Stimulated activated memory B cell treated with anti-CD40 and anti-IgM and Interleukin-4, amounts not matched to agents 10 μg/mL and 1 μg/mL and 100 μg/mL, for 72 hours (primary cell): ENCODE measurements around the gene COMMD1.
"Not testable (repeated sequence)": the region's sequence is repeated elsewhere in the genome, so short reads cannot be mapped to it uniquely, and the experiment has no call there.

Experiments
- ATAC-seq: fragments of 150-1000 bp; cut with Tn5 transposase; 2 replicates; pipeline ENCODE4 v1.10.0; 2021
- H3K27ac Mint-ChIP-seq: one replicate; pipeline ENCODE4 v1.8.0; 2022; ENCODE audit warnings: mild to moderate bottlenecking, mixed read lengths
- H3K27me3 Mint-ChIP-seq: one replicate; pipeline ENCODE4 v1.8.0; 2022; ENCODE audit warnings: mixed read lengths
- H3K36me3 Mint-ChIP-seq: one replicate; pipeline ENCODE4 v1.8.0; 2022; ENCODE audit warnings: mixed read lengths
- H3K4me1 Mint-ChIP-seq: one replicate; pipeline ENCODE4 v1.8.0; 2022; ENCODE audit warnings: mixed read lengths
- H3K4me3 Mint-ChIP-seq: one replicate; pipeline ENCODE4 v1.8.0; 2022; ENCODE audit warnings: mild to moderate bottlenecking, moderate library complexity, mixed read lengths
- H3K9me3 Mint-ChIP-seq: one replicate; pipeline ENCODE4 v1.8.0; 2022; ENCODE audit warnings: mixed read lengths

Gene COMMD1

DNA sequence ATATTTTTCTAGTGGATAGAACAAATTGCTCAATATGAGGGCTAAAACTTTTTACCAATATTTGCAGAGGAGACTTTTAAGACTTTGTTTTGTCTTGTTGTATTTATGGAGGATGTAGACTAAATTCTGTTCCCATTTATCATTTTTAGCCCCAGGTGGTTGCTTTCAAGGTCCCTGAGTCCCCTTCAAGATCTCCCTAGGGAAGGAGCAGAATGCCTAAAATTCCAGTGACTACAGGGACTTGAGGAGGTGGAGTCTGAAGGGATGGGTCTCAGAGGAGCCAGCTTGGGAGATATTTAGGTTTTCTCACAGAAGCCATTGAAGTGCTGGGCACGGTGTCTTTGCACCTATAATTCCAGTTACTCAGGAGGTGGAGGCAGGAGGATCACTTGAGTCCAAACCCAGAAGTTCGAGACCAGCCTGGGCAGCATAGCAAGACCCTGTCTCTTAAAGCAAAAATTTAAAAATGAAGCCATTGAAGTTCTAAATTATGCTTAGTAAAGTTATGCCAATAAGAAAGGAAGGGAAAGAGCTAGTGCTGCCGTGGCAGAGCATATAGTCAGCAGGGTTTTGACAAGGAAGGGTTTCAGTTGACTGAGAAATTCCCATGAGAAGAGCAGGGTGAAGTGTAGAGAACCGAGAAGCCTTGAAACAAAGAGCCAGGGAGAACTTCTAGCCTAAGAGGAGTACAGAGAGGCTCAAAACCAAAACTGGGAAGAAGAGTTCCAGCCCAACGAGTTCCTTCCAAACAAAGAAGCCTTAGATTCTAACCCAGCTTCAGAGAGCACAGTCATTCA, 43.4 kb downstream of the COMMD1 start:
- no peak overlapping the region for H3K4me3 Mint-ChIP-seq
- H3K4me1 Mint-ChIP-seq, result peaks cover 14% of the 10 kb centered on the region

DNA sequence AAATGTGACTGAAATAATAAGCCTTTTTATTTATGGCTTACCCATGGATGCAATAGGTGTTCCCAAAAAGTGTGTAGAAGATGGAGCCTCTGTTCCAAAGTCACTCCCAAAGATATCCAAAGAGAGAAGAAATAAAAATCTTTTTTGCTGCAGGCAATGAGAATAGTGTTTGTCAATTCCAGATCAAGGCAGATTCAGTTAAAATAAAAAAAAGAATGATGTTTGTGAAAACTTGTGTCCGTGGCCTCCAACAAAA, 43.9 kb downstream of the COMMD1 start:
- no peak for ATAC-seq
- H3K4me3 Mint-ChIP-seq, result no peak overlapping the region
- peaks cover 43% of the 10 kb centered on the region for H3K36me3 Mint-ChIP-seq
- peaks cover 6% of the 10 kb centered on the region for H3K9me3 Mint-ChIP-seq
- H3K4me1 Mint-ChIP-seq, result peaks cover 14% of the 10 kb centered on the region
- no peak overlapping the region for H3K27ac Mint-ChIP-seq
- no peaks in the 10 kb centered on the region for H3K27me3 Mint-ChIP-seq

More for the DNA sequence above, 43.4 kb downstream of the COMMD1 start:
- H3K27ac Mint-ChIP-seq, result no peak overlapping the region
- peaks cover 6% of the 10 kb centered on the region for H3K9me3 Mint-ChIP-seq
- no peaks in the 10 kb centered on the region for H3K27me3 Mint-ChIP-seq
- no peak for ATAC-seq
- H3K36me3 Mint-ChIP-seq, result peaks cover 44% of the 10 kb centered on the region

DNA sequence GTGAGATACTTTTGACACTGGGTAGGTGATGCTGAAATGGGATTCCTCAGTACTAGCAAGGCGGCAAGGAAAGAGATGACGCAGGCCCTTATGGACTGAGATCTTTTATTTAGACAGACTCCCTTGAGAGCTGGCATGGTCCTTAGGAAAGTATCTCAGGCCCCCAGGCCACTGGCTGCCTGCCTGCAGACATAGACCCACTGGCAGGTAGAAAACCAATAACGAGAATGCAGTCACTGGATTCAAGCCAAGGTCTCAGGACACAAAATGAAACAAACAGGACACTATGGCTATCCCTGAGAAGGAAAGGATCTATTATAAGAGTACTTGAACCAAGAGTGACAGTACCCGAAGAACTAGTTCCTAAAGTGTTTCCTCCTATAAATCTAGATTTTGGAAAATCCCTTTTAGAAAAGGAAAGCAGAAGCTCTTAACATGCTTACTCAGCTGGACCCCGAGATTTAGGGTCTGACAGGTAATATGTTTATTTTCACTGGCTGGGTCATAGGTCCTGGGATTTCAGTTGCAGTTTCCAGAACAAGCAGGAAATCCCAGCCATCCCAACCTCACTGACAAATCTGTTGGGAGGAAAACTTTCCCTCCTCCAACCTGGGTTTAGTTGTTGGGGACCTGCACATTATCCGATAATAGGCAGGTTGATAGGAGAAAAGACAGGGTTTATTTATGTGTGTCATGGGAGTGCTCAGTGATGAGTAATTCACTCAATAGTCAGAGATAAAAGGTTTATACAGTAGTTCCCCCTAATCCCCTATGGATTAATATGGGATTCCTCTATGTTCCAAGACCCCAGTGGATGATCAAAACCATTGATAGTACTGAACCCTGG, 44.5 kb downstream of the COMMD1 start:
- H3K4me1 Mint-ChIP-seq, result peaks cover 14% of the 10 kb centered on the region
- no peak overlapping the region for H3K27ac Mint-ChIP-seq
- H3K27me3 Mint-ChIP-seq, result no peaks in the 10 kb centered on the region
- H3K36me3 Mint-ChIP-seq, result peaks cover 38% of the 10 kb centered on the region
- no peak overlapping the region for H3K4me3 Mint-ChIP-seq
- ATAC-seq, result no peak
- H3K9me3 Mint-ChIP-seq, result peaks cover 6% of the 10 kb centered on the region

DNA sequence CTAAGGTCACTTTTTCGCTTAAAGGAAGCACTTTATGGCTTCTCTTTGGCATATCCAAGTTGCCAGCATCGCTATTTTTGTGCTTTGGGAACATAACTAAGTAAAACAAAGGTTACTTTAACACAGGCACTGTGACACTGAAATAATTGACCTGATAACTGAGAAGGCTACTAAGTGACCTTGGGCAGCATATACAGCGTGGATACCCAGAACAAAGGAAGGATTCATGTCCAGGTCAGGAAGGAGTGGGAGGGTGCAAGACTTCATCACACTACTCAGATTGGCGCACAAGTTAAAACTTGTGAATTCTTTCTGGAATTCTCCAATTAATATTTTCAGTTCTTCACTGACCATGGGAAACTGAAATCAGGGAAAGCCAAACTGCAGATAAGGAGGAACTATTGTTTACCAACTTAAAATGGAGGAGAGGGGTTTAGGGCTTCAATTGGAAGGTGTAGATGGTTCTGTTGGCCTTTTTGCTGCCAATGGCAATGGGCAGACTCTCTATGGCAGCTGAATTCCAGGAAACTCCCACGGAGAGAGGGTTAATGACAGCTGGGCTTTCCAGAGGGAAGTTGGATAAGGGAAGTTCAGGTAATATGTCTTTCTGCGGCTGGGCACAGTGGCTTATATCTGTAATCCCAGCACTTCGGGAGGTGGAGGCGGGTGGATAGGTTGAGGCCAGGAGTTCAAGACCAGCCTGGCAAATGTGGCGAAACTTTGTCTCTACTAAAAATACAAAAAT, 45.3 kb downstream of the COMMD1 start:
- Mint-ChIP-seq H3K4me3 (no peak overlapping the region), H3K27ac (no peak overlapping the region), H3K4me1 (peaks cover 20% of the 10 kb centered on the region), H3K9me3 (peaks cover 6% of the 10 kb centered on the region), H3K27me3 (no peaks in the 10 kb centered on the region), H3K36me3 (peaks cover 45% of the 10 kb centered on the region)
- no peak for ATAC-seq

DNA sequence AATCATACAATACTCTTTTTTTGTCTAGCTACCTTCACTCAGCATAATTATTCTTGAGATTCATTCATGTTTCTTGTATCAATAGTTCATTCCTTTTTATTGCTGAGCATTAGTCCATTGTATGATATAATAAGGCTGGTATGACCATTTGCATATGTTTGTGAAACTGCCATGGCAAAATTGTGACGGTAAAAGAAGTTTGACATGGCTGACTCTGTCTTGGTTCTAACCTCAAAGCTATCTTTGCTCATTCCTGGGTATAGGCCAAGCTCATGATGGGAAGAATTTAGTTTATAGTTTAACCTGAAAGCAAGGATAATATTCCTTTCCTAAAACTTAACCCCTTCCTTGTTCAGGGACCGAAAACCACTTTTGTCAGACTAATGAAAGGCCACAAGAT, 46.4 kb downstream of the COMMD1 start:
- ATAC-seq, result no peak
- Mint-ChIP-seq H3K36me3 (peaks cover 45% of the 10 kb centered on the region), H3K9me3 (peaks cover 6% of the 10 kb centered on the region), H3K4me1 (peaks cover 20% of the 10 kb centered on the region), H3K27me3 (no peaks in the 10 kb centered on the region), H3K27ac (no peak overlapping the region), H3K4me3 (no peak overlapping the region)

DNA sequence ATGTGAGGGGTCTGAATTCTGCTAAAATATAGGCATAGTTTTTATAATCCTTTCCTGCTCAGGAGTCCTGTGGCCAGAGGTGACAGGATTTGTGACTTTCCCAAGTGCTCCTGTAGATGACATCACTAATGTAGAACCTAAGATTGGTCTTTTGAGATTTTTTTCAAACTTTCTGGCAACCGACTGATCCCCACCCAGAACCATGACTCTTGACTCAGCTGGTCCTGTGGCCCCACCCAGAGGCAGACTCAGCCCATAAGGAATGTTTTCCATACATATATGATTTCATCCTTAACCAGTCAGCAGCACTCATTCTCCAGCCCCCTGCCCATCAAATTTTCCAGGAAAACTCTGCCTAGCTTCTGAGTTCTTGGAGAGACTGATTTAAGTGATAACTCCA, 46.8 kb downstream of the COMMD1 start:
- Mint-ChIP-seq H3K36me3 (peaks cover 45% of the 10 kb centered on the region), H3K4me3 (no peak overlapping the region), H3K9me3 (peaks cover 6% of the 10 kb centered on the region), H3K27me3 (no peaks in the 10 kb centered on the region), H3K4me1 (peaks cover 20% of the 10 kb centered on the region), H3K27ac (no peak overlapping the region)
- ATAC-seq, result no peak

DNA sequence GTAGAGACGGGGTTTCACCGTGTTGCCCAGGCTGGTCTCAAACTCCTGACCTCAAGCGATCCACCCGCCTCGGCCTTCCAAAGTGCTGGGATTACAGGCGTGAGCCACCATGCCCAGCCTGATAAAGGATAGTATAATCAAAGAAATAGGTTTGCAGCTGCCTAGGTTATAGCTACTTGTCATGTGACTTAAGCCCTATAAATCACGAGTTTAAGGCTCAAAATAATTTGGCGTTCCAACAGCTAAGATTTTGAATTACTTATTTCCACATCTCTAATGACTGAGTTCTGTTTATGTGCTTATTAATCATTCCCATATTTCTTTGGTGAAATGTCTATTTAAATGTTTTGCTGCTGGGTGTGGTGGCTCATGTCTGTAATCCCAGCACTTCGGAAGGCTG, 49.4 kb downstream of the COMMD1 start:
- H3K27ac Mint-ChIP-seq, ATAC-seq, H3K9me3 Mint-ChIP-seq, H3K27me3 Mint-ChIP-seq, H3K4me3 Mint-ChIP-seq: not testable (repeated sequence)
- peaks cover 39% of the 10 kb centered on the region for H3K36me3 Mint-ChIP-seq
- peaks cover 13% of the 10 kb centered on the region for H3K4me1 Mint-ChIP-seq

DNA sequence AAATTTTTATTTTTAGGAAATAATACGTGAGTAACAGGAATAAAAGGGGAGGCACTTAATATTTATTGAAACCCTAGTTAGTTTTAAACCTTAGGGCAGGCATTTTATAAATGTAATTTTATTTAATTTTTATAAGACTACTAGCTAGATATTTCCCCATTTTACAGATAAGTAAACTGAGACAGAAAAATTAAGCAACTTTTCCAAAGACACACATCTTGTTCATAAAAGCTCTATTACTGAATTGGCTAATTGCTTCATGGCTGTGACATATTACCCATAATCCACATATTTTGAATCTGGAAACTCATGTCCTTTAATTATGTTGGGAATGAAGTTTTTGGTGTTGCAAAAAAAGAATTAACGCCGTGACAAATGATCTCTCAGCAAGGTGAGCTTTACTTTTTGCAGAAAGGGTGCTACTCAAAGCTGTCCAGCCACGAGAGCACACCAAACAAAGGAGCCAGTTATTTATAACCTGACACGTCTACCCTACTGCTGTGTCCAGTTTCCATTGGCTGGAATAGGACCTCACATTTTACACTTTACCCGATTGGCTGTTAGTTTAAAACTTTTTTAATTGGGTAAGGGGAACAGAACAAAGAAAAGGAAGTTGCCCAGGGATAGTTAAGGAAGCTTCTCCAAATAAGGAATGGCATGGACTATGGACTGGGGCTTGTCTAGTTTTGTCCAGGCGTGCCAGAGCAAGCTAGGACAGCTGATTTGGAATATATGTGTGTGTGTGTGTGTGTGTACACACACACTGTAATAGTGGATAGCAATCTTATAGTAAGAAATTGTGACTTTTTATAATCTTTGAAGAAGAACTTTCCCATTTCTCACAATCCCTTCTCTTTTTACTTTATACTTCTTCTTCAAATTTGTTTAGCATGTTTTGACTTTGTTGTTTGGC, 54.2 kb downstream of the COMMD1 start:
- peaks cover 17% of the 10 kb centered on the region for H3K4me1 Mint-ChIP-seq
- ATAC-seq, result no peak

DNA sequence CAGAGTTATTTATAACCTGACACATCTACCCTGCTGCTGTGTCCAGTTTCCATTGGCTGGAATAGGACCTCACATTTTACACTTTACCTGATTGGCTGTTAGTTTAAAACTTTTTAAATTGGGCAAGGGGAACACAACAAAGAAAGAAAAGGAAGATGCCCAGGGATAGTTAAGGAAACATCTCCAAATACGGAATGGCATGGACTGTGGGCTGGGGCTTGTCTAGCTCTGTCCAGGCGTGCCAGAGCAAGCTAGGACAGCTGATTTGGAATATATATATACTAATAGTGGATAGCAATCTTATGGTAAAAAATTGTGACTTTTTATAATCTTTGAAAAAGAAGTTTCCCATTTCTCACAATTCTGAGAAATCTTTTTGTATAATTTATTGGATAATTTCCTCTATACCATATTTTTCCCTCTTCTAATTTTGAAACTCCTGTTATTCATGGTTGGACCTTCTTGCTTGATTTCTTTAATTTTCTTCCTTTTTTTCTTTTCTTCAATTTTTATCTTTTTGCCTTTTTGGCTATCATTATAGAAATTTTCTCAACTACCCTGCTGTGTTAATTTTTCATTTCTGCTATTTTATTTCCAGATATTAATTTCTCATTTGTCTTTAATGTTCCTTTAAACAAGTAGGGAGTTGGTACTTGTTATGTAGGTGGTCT, 55.9 kb downstream of the COMMD1 start:
- Mint-ChIP-seq H3K27ac (no peak overlapping the region), H3K9me3 (peaks cover 5% of the 10 kb centered on the region), H3K36me3 (peaks cover 33% of the 10 kb centered on the region), H3K4me3 (no peak overlapping the region), H3K27me3 (no peaks in the 10 kb centered on the region), H3K4me1 (peaks cover 11% of the 10 kb centered on the region)
- no peak for ATAC-seq

More for the DNA sequence above, 54.2 kb downstream of the COMMD1 start:
- Mint-ChIP-seq H3K27me3 (no peaks in the 10 kb centered on the region), H3K9me3 (peaks cover 5% of the 10 kb centered on the region), H3K4me3 (no peak overlapping the region), H3K36me3 (peaks cover 41% of the 10 kb centered on the region), H3K27ac (no peak overlapping the region)

DNA sequence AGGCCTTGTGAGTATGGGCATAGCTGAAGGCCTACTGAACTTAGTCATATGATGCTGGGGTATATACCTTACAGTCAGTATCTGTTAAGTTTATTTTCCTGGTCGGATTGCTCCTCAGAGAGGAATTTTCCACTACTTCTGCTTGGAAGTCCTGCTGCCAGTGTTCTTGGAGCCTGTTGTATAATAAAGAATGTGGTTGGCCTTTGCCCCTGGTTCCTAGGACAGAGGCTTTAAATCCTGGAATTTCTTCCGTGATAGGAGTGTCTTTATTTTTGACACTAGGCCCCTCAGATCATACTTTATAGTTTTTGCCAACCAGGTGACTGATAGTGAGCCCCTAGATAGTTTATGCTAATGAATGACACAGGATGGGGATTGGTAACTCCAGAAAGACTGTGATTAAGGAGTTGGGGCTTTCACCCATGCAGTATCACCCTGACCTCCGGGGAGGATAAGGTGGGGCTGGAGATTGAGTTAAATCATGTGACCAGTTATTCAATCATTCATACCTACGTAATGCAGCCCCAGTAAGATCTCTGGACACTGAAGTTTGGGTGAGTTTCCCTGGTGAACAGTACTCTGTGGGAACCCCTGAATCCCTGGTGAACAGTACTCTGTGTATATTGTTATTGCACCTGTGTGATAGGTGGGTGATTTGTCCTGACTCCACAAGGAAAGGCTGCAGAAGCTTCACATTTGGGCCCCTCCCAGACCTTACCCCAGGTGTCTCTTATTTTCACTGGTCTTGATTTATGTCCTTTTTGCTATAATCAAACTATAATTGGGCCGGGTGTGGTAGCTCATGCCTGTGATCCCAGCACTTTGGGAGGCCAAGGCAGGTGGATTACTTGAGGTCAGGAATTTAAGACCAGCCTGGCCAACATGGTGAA, 56.9 kb downstream of the COMMD1 start:
- H3K4me3 Mint-ChIP-seq, result no peak overlapping the region
- ATAC-seq, result no peak
- no peak overlapping the region for H3K27ac Mint-ChIP-seq
- H3K9me3 Mint-ChIP-seq, result peaks cover 5% of the 10 kb centered on the region
- no peaks in the 10 kb centered on the region for H3K27me3 Mint-ChIP-seq
- peaks cover 17% of the 10 kb centered on the region for H3K4me1 Mint-ChIP-seq
- H3K36me3 Mint-ChIP-seq, result peaks cover 33% of the 10 kb centered on the region

DNA sequence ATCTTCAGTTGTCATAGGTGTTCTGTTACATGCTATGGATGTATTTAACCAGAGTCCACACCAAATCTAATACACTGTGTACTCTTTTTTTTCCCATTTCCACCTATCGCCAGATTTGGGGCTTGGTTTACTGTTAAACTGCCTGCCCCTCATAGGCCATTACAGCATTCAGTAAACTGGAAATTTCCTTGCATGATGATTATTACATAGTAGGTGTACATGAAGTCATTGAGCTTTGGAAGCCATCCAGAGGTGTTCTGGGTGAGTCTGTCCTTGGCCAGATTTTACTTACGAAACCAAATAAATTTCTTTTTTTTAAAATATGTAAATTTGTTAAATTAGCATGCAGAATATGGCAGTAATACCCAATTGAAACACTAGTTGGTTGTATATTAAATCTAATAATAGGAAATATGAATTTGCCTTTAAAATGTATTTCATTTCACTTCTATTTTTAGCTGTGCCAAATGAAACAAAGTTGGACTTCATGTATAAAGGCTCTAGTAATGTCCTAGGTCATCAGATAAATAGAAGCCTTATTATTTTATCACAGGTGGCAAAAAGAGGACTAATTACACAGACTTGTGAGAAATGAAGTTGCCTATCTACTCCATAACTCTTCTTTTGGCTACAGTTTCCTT, 60.7 kb downstream of the COMMD1 start:
- peaks cover 15% of the 10 kb centered on the region for H3K36me3 Mint-ChIP-seq
- ATAC-seq, result no peak
- H3K27me3 Mint-ChIP-seq, result no peaks in the 10 kb centered on the region
- H3K27ac Mint-ChIP-seq, result no peak overlapping the region
- peaks cover 2% of the 10 kb centered on the region for H3K9me3 Mint-ChIP-seq
- no peak overlapping the region for H3K4me3 Mint-ChIP-seq
- H3K4me1 Mint-ChIP-seq, result peaks cover 12% of the 10 kb centered on the region

DNA sequence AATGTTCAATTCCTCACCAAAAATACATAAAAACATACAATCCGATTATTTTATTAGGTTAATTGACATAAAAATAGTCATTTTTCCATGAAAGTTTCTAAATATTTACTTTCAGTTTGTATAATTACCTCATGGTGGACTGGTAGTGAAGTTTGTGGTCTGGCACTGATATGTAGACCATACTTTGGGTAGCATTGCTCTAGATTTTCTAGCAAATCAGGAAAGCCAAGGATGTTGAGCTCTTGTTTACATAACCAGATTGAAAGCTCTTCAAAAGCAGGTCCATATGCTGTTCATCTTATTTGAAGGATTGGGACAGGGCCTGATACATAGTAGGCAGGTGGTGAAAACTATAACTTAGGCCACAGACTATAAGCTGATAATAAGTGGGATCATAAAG, 61.8 kb downstream of the COMMD1 start:
- Mint-ChIP-seq H3K9me3 (peaks cover 2% of the 10 kb centered on the region), H3K4me3 (no peak overlapping the region), H3K36me3 (peaks cover 6% of the 10 kb centered on the region), H3K27ac (no peak overlapping the region), H3K4me1 (peaks cover 6% of the 10 kb centered on the region), H3K27me3 (no peaks in the 10 kb centered on the region)
- ATAC-seq, result no peak

DNA sequence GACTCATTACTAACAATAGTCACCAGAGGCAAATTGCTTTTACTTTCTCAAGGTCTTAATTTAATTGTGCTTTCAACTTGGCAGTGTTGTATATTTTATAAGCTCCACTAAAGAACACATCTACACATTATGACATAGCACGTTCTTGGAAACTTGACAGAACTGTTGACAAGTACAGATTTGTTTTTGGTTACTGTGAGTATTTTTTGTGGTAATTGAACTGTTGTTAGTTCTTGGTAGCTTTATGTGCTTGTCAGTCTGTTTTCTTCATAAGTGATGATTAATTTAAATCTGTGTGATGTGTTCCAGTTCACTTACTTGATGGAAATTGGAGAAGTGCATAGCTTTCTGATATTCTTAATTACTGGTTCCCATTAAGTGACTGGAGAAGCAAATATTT, 63.9 kb downstream of the COMMD1 start:
- no peak overlapping the region for H3K27ac Mint-ChIP-seq
- H3K4me1 Mint-ChIP-seq, result peaks cover 6% of the 10 kb centered on the region
- no peaks in the 10 kb centered on the region for H3K36me3 Mint-ChIP-seq
- no peak for ATAC-seq
- no peaks in the 10 kb centered on the region for H3K27me3 Mint-ChIP-seq
- H3K9me3 Mint-ChIP-seq, result no peaks in the 10 kb centered on the region
- H3K4me3 Mint-ChIP-seq, result no peak overlapping the region
